GM12872 (cell line): Measurements from ENCODE around the gene PCNT.

Experiments used
- CTCF ChIP-seq: IDR thresholded peaks from 3 replicates; pipeline ENCODE4 v1.5.1; 2011; ENCODE audit warnings: low read depth, mild to moderate bottlenecking, low read length, moderate library complexity; ENCODE audit not compliant: insufficient read depth

Gene PCNT

GRCh38 chr21:46356494-46357334 lies 32.8 kb downstream of the PCNT start:
- no peak for TF ChIP-seq CTCF

DNA sequence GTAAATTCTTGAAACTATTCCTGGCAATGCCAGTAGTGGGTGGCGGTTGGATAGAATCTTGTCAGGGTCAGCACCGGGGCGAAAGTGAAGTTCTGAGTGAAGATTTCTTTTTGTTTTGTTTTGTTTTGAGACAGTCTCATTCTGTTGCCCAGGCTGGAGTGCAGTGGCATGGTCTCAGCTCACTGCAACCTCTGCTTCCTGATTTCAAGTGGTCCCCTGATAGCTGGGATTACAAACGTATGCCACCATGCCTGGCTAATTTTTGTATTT lies 33.3 kb downstream of the PCNT start:
- TF ChIP-seq CTCF: no peak

DNA sequence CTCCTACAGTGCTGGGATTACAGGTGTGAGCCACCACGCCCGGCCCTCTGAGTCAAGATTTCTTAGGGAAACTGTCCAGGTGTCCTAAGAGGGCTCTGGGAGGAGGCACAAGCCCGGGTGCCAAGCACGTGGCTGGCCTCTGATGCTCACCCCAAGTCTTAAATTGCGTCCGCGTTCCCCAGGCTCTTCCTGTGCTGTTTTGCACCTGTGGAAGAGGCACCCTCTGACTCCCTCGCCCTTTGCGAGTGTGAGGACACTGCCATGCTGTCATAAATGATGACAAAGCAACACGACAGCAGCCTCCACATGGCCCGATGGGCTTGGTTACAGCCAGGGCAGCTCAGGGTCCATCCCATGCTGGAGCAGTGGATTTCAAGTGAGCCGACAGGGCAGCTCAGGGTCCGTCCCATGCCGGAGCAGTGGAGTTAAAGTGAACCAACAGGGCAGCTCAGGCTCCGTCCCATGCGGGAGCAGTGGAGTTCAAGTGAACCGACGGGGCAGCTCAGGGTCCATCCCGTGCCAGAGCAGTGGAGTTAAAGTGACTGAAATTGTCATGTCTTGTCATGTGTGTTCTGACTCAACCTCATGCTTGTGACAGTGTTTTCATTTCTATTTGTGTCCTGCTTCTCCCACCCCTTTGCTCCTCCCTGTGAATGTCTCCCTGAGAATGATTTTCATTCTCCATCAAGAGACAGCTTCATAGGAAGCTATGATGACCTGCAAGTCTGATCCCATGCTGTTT lies 33.9 kb downstream of the PCNT start:
- TF ChIP-seq CTCF: no peak

DNA sequence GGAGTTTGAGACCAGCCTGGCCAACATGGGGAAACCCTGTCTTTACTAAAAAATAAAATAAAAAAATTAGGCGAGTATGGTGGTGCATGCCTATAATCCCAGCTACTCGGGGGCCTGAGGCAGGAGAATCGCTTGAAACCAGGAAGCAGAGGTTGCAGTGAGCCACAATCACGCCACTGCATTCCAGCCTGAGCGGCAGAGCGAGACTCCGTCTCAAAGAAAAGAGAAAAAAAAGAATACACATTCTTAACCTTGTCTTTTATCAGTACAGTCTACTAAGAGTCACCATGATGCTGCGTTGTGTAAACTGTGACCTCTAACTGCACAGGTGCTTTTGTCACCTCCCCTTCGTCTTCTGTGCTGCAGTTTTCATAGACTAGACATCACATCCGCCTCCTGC lies 37.2 kb downstream of the PCNT start:
- no peak for TF ChIP-seq CTCF

GRCh38 chr21:46361935-46362334 lies 38.0 kb downstream of the PCNT start:
- TF ChIP-seq CTCF: no peak

- TF ChIP-seq CTCF: no peak
Measured at GRCh38 chr21:46362946-46363345, 39.0 kb downstream of the PCNT start.

GRCh38 chr21:46363698-46364097 lies 39.7 kb downstream of the PCNT start:
- no peak for TF ChIP-seq CTCF
